NOMO-1 treated with DMSO at 0.1 percent for 48 hours (cell line): ENCODE data around the gene JAKMIP1.
"Not testable (repeated sequence)": the region's sequence is repeated elsewhere in the genome, so short reads cannot be mapped to it uniquely, and the experiment has no call there.

ENCODE experiments used
- DNase-seq: peaks from one replicate; lab custom pipeline; 2025; ENCODE audit not compliant: unreplicated experiment; lab: John Stamatoyannopoulos, UW

The JAKMIP1 gene

DNA sequence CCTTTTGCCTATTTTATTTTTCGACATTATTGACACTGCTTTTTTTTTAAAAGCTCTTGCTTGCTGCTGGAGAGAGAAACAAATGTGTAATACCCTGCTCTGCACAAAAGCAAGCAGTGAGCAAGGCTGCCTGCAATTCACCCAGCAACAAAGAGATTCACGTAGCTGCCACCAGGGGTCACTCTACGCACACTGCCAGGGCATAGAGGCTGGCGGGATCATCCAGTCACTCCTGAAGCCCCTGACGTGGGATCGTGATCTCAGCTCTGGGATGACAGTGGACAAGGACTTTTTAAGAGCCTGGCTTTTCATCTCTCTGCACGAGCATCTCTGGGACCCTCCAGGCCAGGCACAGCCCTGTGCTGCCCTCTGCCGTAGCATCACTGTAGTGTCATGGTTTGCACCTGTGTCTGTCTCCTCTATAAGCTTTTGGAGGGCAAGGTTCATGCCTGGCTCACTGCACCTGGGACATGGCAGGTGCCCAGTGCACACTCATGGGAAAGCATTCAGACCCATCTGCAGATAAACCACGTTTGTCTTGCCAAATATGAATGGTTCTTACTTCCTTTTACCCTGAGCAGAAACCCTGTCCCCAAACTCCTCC lies 201.9 kb downstream of the JAKMIP1 start:
- DNase-seq: peak; percentile 20

DNA sequence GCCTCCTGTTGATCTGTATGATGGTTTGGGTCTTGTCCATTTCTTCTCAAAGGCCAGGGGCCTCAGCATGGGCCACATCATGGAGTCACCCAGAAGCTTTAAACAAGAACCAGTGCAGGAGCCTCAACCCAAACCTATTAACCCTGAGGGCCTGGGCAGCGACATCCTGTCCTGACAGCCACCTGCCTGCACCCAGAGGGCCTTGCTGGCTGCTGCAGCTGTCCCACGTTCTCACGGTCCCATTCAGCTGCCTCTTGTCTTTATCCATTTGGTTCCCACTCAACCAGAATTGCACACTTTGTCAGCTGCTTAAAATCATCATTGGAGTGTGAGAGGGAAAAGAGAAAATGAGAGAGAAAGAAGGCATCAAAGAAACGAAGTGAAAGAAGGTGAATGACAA lies 203.7 kb downstream of the JAKMIP1 start:
- DNase-seq: no peak

DNA sequence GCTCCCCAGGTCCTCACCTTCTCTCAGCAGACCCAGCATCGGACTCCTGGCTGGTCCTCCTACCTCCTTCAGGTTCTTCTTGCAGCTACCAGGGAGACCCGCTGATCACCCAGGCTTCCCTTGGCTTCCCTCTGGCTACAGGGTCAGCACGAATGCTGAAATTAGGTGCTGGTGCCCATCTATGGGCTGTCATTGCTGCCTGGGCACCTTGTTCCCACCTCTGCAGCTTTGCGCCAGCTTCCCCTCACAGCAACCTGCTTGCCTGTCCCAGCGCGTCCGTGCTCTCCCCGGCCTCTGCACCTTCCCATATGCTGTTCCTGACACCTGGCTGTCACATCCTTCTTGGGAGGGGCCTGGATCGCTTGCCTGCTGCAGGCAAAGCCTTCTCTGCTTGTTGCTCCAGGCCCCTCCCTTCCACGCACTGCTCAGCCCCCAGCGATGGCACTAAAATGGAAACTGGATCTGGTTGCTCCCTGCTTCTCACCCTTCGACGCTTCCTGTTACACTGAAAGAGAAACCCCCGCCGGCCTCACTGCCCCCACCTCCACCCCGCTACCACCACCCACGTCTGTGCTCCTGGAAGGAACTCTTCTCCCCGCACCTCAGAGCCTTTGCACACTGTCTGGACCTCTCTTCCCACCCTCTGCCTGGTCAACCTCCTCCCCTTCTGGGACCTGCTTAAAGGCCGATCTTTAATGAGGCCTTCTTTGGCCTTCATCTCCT lies 204.3 kb downstream of the JAKMIP1 start:
- no peak for DNase-seq

GRCh38 chr4:5993876-5994811 lies 206.2 kb downstream of the JAKMIP1 start:
- no peak for DNase-seq

DNA sequence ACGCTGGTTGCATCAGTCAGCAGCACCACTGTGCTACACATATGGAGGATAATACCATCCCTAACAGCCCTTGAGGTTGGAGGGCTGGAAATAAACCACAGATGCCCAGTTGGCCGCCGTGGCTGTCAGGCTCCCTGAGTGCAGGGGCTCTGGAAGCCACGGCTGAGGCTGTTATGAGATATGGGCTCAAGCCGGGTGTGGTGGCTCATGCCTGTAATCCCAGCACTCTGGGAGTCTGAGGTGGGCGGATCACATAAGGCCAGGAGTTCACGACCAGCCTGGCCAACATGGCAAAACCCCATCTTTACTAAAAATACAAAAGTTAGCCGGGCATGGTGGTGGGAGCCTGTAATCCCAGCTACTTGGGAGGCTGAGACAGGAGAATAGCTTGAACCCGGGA lies 207.0 kb downstream of the JAKMIP1 start:
- not testable (repeated sequence) for DNase-seq

DNA sequence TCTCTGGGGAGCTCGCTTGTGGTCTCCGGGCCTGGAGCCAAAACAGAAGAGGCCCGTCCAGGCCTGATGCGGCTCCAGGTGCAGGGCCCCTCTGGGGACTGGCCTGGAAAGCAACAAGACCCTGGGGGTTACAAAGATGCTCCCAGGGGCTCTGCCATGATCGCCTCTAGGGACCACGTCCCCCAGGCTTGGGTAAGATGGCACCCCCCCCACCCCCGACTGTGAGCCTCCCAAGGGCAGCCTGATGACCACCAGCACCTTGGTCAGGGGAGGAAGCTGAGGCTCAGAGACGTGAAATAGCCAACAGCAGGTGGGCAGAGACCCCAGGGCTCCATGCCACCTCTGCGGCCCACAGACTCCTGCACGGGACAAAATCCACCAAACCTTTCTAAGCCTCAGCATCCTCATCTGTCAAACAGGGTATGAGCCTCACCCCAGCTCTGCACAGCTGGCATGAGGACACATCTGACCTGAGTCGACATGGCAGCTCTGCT lies 207.5 kb downstream of the JAKMIP1 start:
- no peak for DNase-seq

DNA sequence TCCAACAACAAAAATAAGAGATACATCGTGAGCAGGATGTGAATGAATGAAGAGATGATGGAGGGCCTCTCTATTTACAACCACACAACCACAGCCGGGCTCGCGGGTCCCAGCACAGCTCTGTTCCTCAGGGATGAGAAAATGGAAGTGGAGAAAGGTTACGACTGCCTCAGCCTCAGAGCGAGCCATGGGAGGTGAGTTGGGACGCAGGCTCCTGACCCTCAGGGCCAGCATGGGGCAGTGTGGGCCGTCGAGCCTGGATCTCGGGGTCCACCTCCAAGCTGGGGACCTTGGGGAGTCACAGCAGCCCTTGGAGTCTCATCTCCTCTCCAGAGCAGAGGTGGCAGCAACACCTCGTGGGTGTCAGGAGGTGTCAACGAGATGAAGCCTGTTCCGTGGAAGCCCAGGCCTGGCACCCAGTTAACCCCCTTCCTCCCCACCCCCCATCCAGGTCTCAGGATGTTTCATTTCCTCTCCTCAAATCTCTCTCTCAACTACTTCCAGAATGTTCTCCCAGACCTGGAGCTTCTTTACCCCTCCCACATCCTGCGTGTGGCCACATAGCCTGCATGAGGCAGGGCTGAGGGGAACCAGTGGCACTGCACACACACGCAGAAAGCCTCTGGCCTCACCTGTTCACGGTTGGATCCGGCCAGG lies 208.1 kb downstream of the JAKMIP1 start:
- no peak for DNase-seq

DNA sequence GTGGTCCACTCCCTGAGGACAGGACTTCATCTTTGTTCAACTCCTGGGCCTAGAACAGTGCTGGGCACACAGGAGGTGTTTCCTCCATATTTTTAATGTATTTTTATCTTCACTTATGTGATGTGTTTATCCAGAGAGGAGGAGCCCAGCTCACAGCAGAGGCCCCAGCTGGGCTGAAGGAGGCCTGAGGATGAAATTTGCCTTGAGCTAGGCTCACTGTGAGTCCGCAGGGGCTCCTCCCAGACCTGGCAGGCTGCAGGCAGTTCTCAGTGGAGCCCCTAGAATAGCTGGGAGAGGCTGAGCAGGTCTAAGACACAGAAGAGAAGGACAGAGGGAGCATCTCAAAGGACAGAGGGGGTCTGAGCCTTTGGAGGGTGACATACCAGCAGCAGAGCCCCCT lies 208.9 kb downstream of the JAKMIP1 start:
- no peak for DNase-seq

GRCh38 chr4:5990446-5991160 lies 209.7 kb downstream of the JAKMIP1 start:
- DNase-seq: no peak

DNA sequence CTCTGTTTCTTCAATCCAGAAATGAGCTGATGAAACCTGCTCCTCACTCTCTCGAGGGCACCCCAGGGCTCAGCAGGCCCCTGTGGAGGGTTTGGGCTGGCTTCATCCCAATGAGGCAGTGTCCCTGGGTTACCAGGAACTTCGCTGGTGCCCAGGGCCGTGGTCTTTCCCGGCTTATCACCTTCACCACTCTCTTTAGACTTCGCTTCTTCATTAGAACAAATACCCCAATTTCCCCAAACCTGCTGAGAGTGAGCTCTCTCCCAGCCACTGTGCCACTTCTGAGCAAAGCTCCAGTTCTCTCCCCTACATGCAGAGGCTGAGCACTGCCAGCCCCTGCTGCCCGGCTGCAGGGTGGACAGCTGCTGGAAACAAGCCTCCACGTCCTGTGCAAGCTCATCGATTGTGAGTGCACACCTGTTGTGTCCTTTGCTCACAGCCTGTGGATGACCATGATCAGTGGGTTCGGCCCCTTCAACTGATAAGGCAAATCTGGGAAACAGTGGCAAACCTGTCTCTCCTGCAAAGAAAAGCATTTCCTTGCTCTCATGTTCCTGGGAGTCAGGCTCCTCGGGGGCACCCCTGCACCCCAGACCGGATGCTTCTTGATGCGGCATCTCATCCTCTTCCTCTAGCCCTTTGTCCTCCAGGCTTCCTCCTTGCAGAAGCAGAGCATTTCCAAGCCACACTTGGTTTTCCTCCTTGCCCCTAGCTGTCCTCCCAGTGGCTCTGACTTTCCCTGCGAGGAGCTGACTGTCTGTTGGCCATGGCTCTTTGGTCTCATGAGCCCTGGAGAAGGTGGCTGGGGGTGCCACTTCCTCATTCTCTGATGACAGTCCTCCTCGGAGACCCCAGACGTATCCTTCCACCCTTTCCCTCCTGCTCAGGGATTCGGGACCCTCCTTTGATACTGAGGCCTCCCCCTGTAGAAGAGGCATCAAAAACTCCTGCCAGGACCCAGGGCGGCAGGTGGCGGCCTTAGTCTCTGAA lies 210.8 kb downstream of the JAKMIP1 start:
- no peak for DNase-seq

- DNase-seq: no peak
Observed at GRCh38 chr4:5988086-5988845, 212.1 kb downstream of the JAKMIP1 start.

DNA sequence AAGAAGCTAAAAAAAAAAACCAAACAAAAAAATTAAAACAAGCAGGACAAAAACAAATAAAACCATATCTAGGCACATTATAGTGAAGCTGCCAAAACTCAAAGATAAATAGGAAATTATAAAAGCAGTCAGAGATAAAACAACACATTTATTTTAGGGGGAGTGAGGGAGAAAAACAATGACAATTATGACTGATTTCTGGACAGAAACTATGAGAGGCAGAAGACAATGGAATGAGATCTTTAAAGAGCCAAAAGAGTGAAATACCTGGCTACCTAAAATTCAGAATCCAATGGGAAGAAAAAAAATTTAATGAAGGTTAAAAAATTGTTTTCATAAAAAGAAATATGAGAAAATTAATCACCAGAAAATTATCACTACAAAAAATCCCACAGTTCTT lies 215.5 kb downstream of the JAKMIP1 start:
- no peak for DNase-seq

DNA sequence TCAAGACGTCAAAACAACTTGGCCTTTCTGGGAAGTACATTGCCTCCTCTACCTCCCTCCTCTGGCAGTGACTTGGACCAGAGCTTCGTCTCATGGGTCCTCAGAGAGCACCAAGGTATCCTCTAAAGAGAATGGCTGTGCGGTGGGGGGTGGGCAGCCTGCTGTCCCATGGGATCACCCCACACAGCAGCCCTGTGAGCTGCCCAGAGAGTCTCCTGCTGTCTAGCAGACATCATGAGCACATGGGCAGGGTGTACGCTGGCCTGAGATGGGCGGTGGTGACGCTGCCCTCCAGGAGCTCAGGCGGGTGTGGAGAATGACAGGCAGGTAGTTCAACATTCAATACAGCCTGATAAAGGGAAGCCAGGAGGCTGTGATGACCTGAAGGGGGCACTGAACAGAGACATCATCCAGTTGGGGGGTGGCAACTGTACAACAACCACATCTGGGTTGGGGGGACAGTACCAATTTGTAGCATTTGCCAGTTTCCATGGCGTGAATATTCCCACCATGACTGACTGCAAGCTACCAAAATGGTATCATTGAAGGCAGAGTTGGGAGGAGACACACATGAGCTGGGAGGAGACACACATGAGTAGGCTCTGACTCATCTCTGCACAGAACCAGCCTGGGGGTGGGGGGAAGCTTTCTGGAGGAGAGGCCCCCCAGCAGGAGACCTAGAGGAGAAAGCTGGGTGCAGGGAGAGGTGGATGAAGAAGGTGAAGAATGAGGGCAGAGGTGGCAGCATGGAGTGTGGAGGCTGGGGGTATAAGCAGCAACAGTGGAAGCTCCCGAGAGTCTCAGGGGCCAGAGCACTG lies 218.0 kb downstream of the JAKMIP1 start:
- no peak for DNase-seq

DNA sequence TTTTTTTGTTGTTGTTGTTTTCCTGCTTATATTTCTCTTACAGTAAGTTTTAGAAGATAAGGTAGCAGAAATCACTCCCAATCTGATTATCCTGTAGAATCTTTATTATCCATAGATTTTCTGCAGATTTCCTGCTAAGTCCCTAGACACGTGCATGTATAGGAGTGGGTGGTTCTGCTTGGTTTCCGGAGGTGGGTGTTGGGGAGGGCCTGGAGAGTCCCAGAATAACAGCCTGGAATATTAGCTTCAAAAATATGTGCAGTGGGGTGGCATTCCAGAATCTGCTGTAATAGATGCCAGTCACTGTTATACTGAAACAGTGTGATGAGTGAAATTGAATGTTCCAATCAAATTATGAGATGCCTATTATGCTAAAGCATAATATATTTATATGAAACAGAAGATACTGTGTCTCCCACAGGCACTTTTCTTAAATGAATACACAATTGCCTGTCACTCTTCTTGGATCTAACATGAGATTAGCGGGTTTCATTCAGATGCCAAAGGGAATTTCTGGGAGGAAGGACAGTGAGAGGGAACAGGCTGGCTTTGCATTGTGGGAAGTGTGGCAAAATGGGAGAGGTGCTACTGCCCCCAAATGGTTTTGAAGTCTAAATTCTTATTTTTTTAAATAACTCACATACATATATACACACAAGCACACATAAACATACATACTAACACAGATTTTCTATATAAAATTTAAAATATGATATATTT lies 219.8 kb downstream of the JAKMIP1 start:
- no peak for DNase-seq

- no peak for DNase-seq
Observed at GRCh38 chr4:5979981-5980380, 220.4 kb downstream of the JAKMIP1 start.

- DNase-seq: no peak
Observed at GRCh38 chr4:5976921-5977320, 223.4 kb downstream of the JAKMIP1 start.

DNA sequence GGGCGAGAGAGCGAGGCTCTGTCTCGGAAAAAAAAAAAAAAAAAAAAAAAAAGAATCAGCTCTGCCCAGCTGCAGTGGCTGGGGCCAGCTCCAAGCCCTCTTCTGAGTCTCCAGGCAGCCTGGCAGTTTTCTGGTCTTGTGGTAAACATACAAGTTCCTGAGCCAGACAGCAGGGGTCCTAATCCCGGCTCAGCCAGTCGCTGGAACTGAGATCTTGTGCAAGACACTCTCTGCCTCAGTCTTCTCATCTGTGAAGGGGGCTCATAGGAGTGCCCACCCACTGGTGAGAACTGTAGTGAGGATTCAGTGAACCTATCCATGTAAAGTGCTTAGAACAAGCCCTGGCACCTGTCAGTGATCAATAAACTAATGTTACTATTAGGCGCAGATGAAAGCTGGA lies 223.9 kb downstream of the JAKMIP1 start:
- DNase-seq: no peak
